Motor neuron (in vitro differentiated cells): ENCODE data around the gene B4GALNT3. TPM values are rescaled to one million over a fixed set of nuclear protein-coding genes. Genes with fewer than 3 reads are reported as not detected.
A peak's percentile ranks its signal among the peaks of the same experiment; 100 is the strongest.
"Not testable (repeated sequence)": the region's sequence is repeated elsewhere in the genome, so short reads cannot be mapped to it uniquely, and the experiment has no call there.

Experiments used
- ATAC-seq, 8 experiments: fragments of 200-7000 bp; cut with Tn5 transposase; replicated peaks in 6 of 8; 2 replicates each; pipeline ENCODE4 v1.8.0; 2021; ENCODE audit warnings: mild to moderate bottlenecking in 8 of 8, moderate library complexity in 8 of 8
- H3K27ac ChIP-seq, 2 donors: fragments of 250-450 bp; sonication (Bioruptor Pico); 2 replicates each; pipeline ENCODE4 v1.9.0; 2021; ENCODE audit warnings: antibody characterized with exemption in 2 of 2, mild to moderate bottlenecking in 2 of 2, moderate library complexity in 1 of 2
- H3K4me1 ChIP-seq, 2 donors: fragments of 250-450 bp; sonication (Bioruptor Pico); replicated peaks in 1 of 2; 2 replicates each; pipeline ENCODE4 v1.6.1; 2021; ENCODE audit warnings: antibody characterized with exemption in 2 of 2, mild to moderate bottlenecking in 2 of 2, moderate library complexity in 1 of 2
- H3K4me3 ChIP-seq, 5 donors: fragments of 250-450 bp; sonication (Bioruptor Pico); 2 replicates each; pipeline ENCODE4 v1.9.0; 2021; ENCODE audit warnings: antibody characterized with exemption in 5 of 5, mild to moderate bottlenecking in 5 of 5, moderate library complexity in 4 of 5
- WGBS, 10 experiments: fragments of 450-650 bp; shearing (Covaris generic); methylation state at CpG; one replicate each; pipeline ENCODE4 v1.0.0; 2022; 5-methylcytosine and 5-hydroxymethylcytosine counted together
- in situ Hi-C, 9 experiments: fragments of 400-800 bp; cut with MboI; loops; one replicate each; pipeline ENCODE4 v1.15.0; 2021; ENCODE audit warnings: low sequenced_read_pairs in 9 of 9, low pct_unique_long_range_greater_than_20kb in 2 of 9; ENCODE audit not compliant: unreplicated experiment in 9 of 9
- total RNA-seq, 8 experiments: library from RNA; unstranded; fragments of 300-600 nt; gene quantifications; 2 replicates each; pipeline versions ENCODE4 v1.2.3 to v1.2.4, GENCODE V29; 2022

Gene B4GALNT3
- total RNA-seq, 8 experiments from 2014 or later, result 0.35 to 5.1 (median 1.1) TPM

- H3K4me1 ChIP-seq, result peaks cover 16 to 25% of the 10 kb centered on the region in 2 donors
- ATAC-seq, H3K27ac ChIP-seq, H3K4me3 ChIP-seq: not testable (repeated sequence)
- WGBS, 10 experiments, result 14 to 80% (median 47%) methylated on average over 2 to 10 of the region's 19 CpGs; no CpG with 5 or more reads in 4 of the 10 experiments
- in situ Hi-C loops, result loop anchor here in 3 of 9 experiments (10.0 to 25.0 kb wide), 3 partner anchors 184 to 1007 kb away; partner anchors contain the start of genes RAD52 (in 1 of the 3) and WNK1 (in 1 of the 3)
These were observed 118.4 kb downstream of the B4GALNT3 start for GRCh38 chr12:577994-578747.

- in situ Hi-C loops, result loop anchor here in 3 of 9 experiments (10.0 to 25.0 kb wide), 3 partner anchors 183 to 1006 kb away; partner anchors contain the start of genes RAD52 (in 1 of the 3) and WNK1 (in 1 of the 3)
- Histone ChIP-seq H3K4me1 (peaks cover 16 to 25% of the 10 kb centered on the region in 2 donors), H3K27ac (no peak overlapping the region), H3K4me3 (no peak overlapping the region)
- peak in 1 of 8 experiments; percentile 15 for ATAC-seq
- 0 to 79% (median 52%) methylated on average over 1 to 5 of the region's 7 CpGs; no CpG with 5 or more reads in 1 of the 10 experiments for WGBS, 10 experiments
These were observed 119.1 kb downstream of the B4GALNT3 start for GRCh38 chr12:578748-579419.

- Histone ChIP-seq H3K4me1 (peaks cover 16 to 25% of the 10 kb centered on the region in 2 donors), H3K27ac (no peak overlapping the region), H3K4me3 (no peak overlapping the region)
- no peak for ATAC-seq
- in situ Hi-C loops, result loop anchor here in 3 of 9 experiments (10.0 to 25.0 kb wide), 3 partner anchors 183 to 1005 kb away; partner anchors contain the start of genes RAD52 (in 1 of the 3) and WNK1 (in 1 of the 3)
- WGBS, 10 experiments, result 21 to 100% (median 57%) methylated on average over 1 to 9 of the region's 9 CpGs; no CpG with 5 or more reads in 1 of the 10 experiments
These were observed 119.8 kb downstream of the B4GALNT3 start for GRCh38 chr12:579420-580110.

GRCh38 chr12:580813-581212 lies 121.1 kb downstream of the B4GALNT3 start:
- WGBS, 10 experiments, result 80 to 100% (median 100%) methylated on average over 1 to 3 of the region's 4 CpGs; no CpG with 5 or more reads in 7 of the 10 experiments
- no peak for ATAC-seq
- peaks cover 16 to 24% of the 10 kb centered on the region in 2 donors for H3K4me1 ChIP-seq
- no peak overlapping the region for H3K27ac ChIP-seq
- H3K4me3 ChIP-seq, result no peak overlapping the region
- in situ Hi-C loops, result loop anchor here in 1 of 9 experiments (25.0 kb wide), 1 partner anchor 181 kb away; the partner anchor contains the start of gene WNK1

GRCh38 chr12:581321-581720 lies 121.6 kb downstream of the B4GALNT3 start:
- in situ Hi-C loops, result loop anchor here in 1 of 9 experiments (25.0 kb wide), 1 partner anchor 181 kb away; the partner anchor contains the start of gene WNK1
- 73 to 90% methylated on average over 3 of the region's 5 CpGs; no CpG with 5 or more reads in 8 of the 10 experiments for WGBS, 10 experiments
- Histone ChIP-seq H3K27ac (no peak overlapping the region), H3K4me1 (peaks cover 15 to 20% of the 10 kb centered on the region in 2 donors), H3K4me3 (no peak overlapping the region)
- no peak for ATAC-seq

GRCh38 chr12:581746-582145 lies 122.0 kb downstream of the B4GALNT3 start:
- H3K27ac ChIP-seq, result no peak overlapping the region
- ATAC-seq, result no peak
- 60 to 100% (median 91%) methylated on average over 1 to 4 of the region's 9 CpGs; no CpG with 5 or more reads in 6 of the 10 experiments for WGBS, 10 experiments
- in situ Hi-C loops, result loop anchor here in 1 of 9 experiments (25.0 kb wide), 1 partner anchor 181 kb away; the partner anchor contains the start of gene WNK1
- H3K4me3 ChIP-seq, result no peak overlapping the region
- H3K4me1 ChIP-seq, result peaks cover 11 to 17% of the 10 kb centered on the region in 2 donors

GRCh38 chr12:583251-583869 lies 123.6 kb downstream of the B4GALNT3 start:
- Histone ChIP-seq H3K27ac (no peak overlapping the region), H3K4me1 (peaks cover 11% of the 10 kb centered on the region in 2 donors), H3K4me3 (no peak overlapping the region)
- WGBS, 10 experiments, result 40 to 100% (median 75%) methylated on average over 1 to 9 of the region's 13 CpGs; no CpG with 5 or more reads in 5 of the 10 experiments
- ATAC-seq, result no peak
- in situ Hi-C loops, result loop anchor here in 1 of 9 experiments (25.0 kb wide), 1 partner anchor 179 kb away; the partner anchor contains the start of gene WNK1

- in situ Hi-C loops, result loop anchor here in 1 of 9 experiments (25.0 kb wide), 1 partner anchor 177 kb away; the partner anchor contains the start of gene WNK1
- ATAC-seq, result no peak
- H3K4me3 ChIP-seq, result no peak overlapping the region
- 40 to 100% (median 88%) methylated on average over 1 to 16 of the region's 30 CpGs; no CpG with 5 or more reads in 1 of the 10 experiments for WGBS, 10 experiments
- no peak overlapping the region for H3K27ac ChIP-seq
- no peaks in the 10 kb centered on the region for H3K4me1 ChIP-seq
These were observed 125.6 kb downstream of the B4GALNT3 start for GRCh38 chr12:585062-586061.

GRCh38 chr12:586318-587071 lies 126.8 kb downstream of the B4GALNT3 start:
- in situ Hi-C loops, result loop anchor here in 1 of 9 experiments (25.0 kb wide), 1 partner anchor 176 kb away; the partner anchor contains the start of gene WNK1
- peaks cover 0 to 3% of the 10 kb centered on the region in 2 donors for H3K4me1 ChIP-seq
- peak in 1 of 8 experiments; percentile 36 for ATAC-seq
- H3K27ac ChIP-seq, result no peak overlapping the region
- WGBS, 10 experiments, result 60 to 100% (median 79%) methylated on average over 1 to 6 of the region's 16 CpGs; no CpG with 5 or more reads in 4 of the 10 experiments
- H3K4me3 ChIP-seq, result no peak overlapping the region
